Measurements from ENCODE around the gene PAN3. TPM values are rescaled to one million over a fixed set of nuclear protein-coding genes. Genes with fewer than 3 reads are reported as not detected.

Gene PAN3
- total and polyA plus RNA-seq, 8 donors = 24.1 to 63.2 (median 55.2) TPM

GRCh38 chr13:28106976-28107375, 31.4 kb upstream of the PAN3 start:
- Histone ChIP-seq H3K4me1 (no peaks in the 10 kb centered on the region), H3K27me3 (peaks cover 6 to 22% of the 10 kb centered on the region in 2 donors), H3K27ac (no peak overlapping the region), H3K9me3 (no peaks in the 10 kb centered on the region), H3K36me3 (no peaks in the 10 kb centered on the region), H3K4me3 (no peak overlapping the region)
- ATAC-seq = no peak
- no peak for DNase-seq
- no peak for TF ChIP-seq CTCF (IDR thresholded peaks at IDR 0.05)
- intact Hi-C loops (cut with DNase I) = no loop called here

GRCh38 chr13:28110414-28110813, 27.9 kb upstream of the PAN3 start:
- peaks cover 0 to 4% of the 10 kb centered on the region in 2 donors for H3K27me3 ChIP-seq
- H3K9me3 ChIP-seq = no peaks in the 10 kb centered on the region
- no peaks in the 10 kb centered on the region for H3K4me1 ChIP-seq
- no peak for ATAC-seq
- intact Hi-C loops (cut with DNase I) = no loop called here
- H3K4me3 ChIP-seq = no peak overlapping the region
- no peak for TF ChIP-seq CTCF (IDR thresholded peaks at IDR 0.05)
- no peak for DNase-seq
- no peak overlapping the region for H3K27ac ChIP-seq
- H3K36me3 ChIP-seq = no peaks in the 10 kb centered on the region

- no peaks in the 10 kb centered on the region for H3K36me3 ChIP-seq
- H3K4me1 ChIP-seq = no peaks in the 10 kb centered on the region
- H3K9me3 ChIP-seq = no peaks in the 10 kb centered on the region
- H3K27me3 ChIP-seq = peaks cover 0 to 9% of the 10 kb centered on the region in 2 donors
- ATAC-seq (no peak), DNase-seq (no peak)
- no peak overlapping the region for H3K4me3 ChIP-seq
- H3K27ac ChIP-seq = no peak overlapping the region
- TF ChIP-seq CTCF (IDR thresholded peaks at IDR 0.05) = no peak
- intact Hi-C loops (cut with DNase I) = no loop called here
Observed at GRCh38 chr13:28116736-28117135, 21.6 kb upstream of the PAN3 start.

GRCh38 chr13:28117689-28118377, 20.5 kb upstream of the PAN3 start:
- H3K4me1 ChIP-seq = no peaks in the 10 kb centered on the region
- H3K27ac ChIP-seq = no peak overlapping the region
- intact Hi-C loops (cut with DNase I) = no loop called here
- no peak for TF ChIP-seq CTCF (IDR thresholded peaks at IDR 0.05)
- peak in 2 of 4 donors; percentile 39 to 52 for DNase-seq
- peaks cover 0 to 9% of the 10 kb centered on the region in 2 donors for H3K27me3 ChIP-seq
- no peak for ATAC-seq
- H3K9me3 ChIP-seq = no peaks in the 10 kb centered on the region
- H3K36me3 ChIP-seq = no peaks in the 10 kb centered on the region
- no peak overlapping the region for H3K4me3 ChIP-seq

- ATAC-seq = no peak
- intact Hi-C loops (cut with DNase I) = no loop called here
Observed at GRCh38 chr13:28120317-28120716, 18.0 kb upstream of the PAN3 start.

More at GRCh38 chr13:28120317-28120716, 18.0 kb upstream of the PAN3 start:
- Histone ChIP-seq H3K4me3 (no peak overlapping the region), H3K9me3 (no peaks in the 10 kb centered on the region), H3K36me3 (no peaks in the 10 kb centered on the region), H3K27ac (no peak overlapping the region), H3K27me3 (peaks cover 0 to 9% of the 10 kb centered on the region in 2 donors), H3K4me1 (no peaks in the 10 kb centered on the region)
- no peak for DNase-seq
- no peak for TF ChIP-seq CTCF (IDR thresholded peaks at IDR 0.05)
